ENCODE measurements around the gene MGMT.

MGMT gene

GRCh38 chr10:129754211-129755050 is 287.4 kb downstream of the MGMT start:
- peaks cover 6% of the 10 kb centered on the region for H3K9me3 Mint-ChIP-seq
- ATAC-seq (replicated peaks; ENCODE audit: extremely low read depth, poor library complexity, severe bottlenecking) (no peak), DNase-seq (ENCODE audit: low spot score in 2 of 2) (peak in 1 of 2 donors; percentile 2)
- no peaks in the 10 kb centered on the region for H3K27me3 Mint-ChIP-seq
- peaks cover 2% of the 10 kb centered on the region for H3K36me3 Mint-ChIP-seq (ENCODE audit: insufficient read depth)
- H3K4me3 Mint-ChIP-seq, result no peak overlapping the region
- H3K4me1 Mint-ChIP-seq, result no peaks in the 10 kb centered on the region
- no peak overlapping the region for H3K27ac Mint-ChIP-seq (ENCODE audit: low read depth)

DNA sequence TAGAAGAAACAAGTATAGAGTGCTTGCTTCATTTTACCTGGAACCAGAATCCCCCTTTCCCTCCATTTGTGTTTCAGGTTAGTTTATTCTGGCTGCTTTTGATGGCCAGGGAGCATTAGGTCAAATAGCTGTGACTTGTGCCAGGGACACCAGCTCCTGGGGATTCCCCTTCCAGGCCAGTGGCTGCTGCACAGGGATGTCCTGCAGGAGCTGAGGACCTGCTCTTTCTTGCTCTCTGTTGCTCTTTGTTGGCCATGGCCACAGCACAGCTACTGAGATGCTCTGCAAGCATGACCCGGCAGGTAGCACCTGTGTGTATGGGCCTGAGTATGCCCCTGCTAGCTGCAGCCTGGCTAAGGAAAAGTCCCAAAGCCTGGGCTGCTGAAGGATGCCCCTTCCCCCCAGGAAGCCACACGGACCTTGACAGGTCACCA is 288.1 kb downstream of the MGMT start:
- DNase-seq (ENCODE audit: low spot score in 2 of 2) (no peak), ATAC-seq (replicated peaks; ENCODE audit: extremely low read depth, poor library complexity, severe bottlenecking) (no peak)
- H3K27ac Mint-ChIP-seq (ENCODE audit: low read depth), result peak overlapping the region; percentile 46
- no peaks in the 10 kb centered on the region for H3K27me3 Mint-ChIP-seq
- no peak overlapping the region for H3K4me3 Mint-ChIP-seq
- no peaks in the 10 kb centered on the region for H3K4me1 Mint-ChIP-seq
- H3K36me3 Mint-ChIP-seq (ENCODE audit: insufficient read depth), result peaks cover 2% of the 10 kb centered on the region
- H3K9me3 Mint-ChIP-seq, result peaks cover 6% of the 10 kb centered on the region

DNA sequence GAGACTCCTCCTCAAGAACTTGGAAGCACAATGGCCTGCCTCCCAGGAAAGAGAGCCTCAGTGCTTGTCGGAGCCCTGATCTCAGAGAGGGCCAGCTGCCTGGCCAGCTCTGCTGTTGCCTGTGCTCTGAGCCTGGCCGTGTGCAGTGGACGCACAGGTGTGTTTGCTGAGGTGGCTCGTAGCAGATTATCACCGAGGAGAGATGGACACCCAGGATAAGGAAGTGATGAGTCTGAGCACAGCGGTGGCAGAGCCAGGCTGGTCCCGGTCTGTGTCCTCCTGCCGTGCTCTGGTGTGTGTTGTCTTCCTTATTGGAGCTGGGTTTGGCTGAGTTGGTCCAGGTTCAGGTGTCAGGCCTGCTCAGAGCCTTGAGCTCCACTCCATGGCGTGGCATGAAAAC is 288.6 kb downstream of the MGMT start:
- Mint-ChIP-seq H3K9me3 (peaks cover 6% of the 10 kb centered on the region), H3K4me3 (no peak overlapping the region), H3K36me3 (ENCODE audit: insufficient read depth) (peaks cover 2% of the 10 kb centered on the region), H3K27ac (ENCODE audit: low read depth) (peak overlapping the region; percentile 46), H3K27me3 (no peaks in the 10 kb centered on the region), H3K4me1 (no peaks in the 10 kb centered on the region)
- DNase-seq (ENCODE audit: low spot score in 2 of 2) (peak in 1 of 2 donors; percentile 5), ATAC-seq (replicated peaks; ENCODE audit: extremely low read depth, poor library complexity, severe bottlenecking) (no peak)

- no peak overlapping the region for H3K27ac Mint-ChIP-seq (ENCODE audit: low read depth)
- ATAC-seq (replicated peaks; ENCODE audit: extremely low read depth, poor library complexity, severe bottlenecking), result no peak
- H3K9me3 Mint-ChIP-seq, result peaks cover 5% of the 10 kb centered on the region
- H3K4me1 Mint-ChIP-seq, result no peaks in the 10 kb centered on the region
- H3K4me3 Mint-ChIP-seq, result no peak overlapping the region
- peaks cover 4% of the 10 kb centered on the region for H3K36me3 Mint-ChIP-seq (ENCODE audit: insufficient read depth)
- H3K27me3 Mint-ChIP-seq, result no peaks in the 10 kb centered on the region
- no peak for DNase-seq (ENCODE audit: low spot score in 2 of 2)
Measured at GRCh38 chr10:129756912-129757901, 290.2 kb downstream of the MGMT start.

DNA sequence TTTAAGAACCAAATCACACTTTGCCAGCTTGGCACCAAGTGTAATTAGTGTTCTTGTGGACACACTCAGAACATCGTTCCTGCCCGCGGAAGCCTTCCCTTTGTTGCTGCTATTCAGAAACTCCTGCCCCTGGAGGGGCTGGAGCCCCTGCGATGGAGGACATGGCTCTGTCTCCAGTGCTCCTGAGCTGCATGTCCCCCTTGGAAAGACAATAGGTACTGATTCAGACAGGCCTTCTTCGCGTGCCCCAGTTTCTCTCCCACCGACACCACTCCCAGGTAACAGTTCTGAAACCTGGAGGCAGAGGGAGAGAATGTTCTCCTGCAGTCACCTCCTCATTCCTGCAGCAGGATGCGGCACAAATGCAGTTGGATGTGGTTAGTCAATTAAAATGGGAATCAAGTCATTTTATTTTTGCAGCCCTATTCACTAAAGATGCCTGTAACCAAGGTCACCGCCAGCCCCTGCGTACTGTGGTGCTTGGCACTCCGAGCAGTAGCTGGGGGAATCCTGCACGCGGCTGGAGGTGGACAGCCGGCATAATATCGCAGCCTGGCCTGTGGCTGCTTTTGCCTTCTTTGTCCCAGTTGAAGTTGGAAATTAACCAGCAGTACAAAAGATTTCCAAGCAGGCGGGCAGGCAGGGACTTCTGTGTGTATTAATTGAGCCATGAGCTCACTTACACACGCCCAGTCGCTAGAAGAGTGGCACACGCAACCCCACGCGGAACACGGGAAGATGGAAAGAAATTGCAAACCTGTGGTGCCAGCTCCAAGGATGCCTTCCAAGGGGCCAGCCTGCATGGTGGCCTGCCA is 291.4 kb downstream of the MGMT start:
- ATAC-seq (replicated peaks; ENCODE audit: extremely low read depth, poor library complexity, severe bottlenecking), result no peak
- Mint-ChIP-seq H3K4me3 (no peak overlapping the region), H3K4me1 (no peaks in the 10 kb centered on the region), H3K27ac (ENCODE audit: low read depth) (no peak overlapping the region), H3K27me3 (no peaks in the 10 kb centered on the region), H3K9me3 (no peaks in the 10 kb centered on the region), H3K36me3 (ENCODE audit: insufficient read depth) (peaks cover 1% of the 10 kb centered on the region)
- peak; percentile 4 to 6 for DNase-seq (ENCODE audit: low spot score in 2 of 2)

DNA sequence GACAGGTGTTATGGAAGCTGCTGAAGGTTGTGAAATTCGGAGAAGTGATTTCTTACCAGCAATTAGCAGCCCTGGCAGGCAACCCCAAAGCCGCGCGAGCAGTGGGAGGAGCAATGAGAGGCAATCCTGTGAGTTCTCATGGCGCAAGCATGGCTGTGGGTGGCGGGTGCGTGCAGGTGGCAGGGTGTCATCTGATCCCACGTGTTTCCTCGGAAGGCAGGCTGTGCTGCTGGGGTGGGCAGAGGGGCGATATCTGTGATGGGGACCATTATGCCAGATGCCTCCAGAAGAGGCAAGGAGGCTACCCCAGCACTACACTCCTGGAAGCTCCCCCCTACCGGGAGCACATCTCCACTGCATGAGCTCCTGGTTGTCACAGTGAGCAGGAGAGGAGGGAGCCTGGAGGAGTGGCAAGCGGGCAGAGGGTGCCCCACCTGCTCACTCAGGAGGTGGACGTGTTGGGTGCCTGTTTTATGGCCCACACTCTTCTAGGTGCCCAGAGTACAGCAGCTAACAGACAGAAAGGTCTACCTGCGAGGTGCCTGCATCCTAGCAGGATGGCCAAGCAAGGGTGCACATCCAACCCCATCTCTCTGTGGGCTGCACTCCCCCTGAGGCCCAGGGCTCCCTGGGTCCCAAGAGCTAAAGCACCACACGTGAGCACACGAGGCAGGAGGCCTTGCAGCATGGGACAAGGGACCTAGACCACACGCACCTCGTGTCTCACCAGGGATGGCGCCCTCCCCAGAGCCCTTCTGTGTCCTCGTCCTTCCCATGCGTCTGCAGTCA is 292.4 kb downstream of the MGMT start:
- ATAC-seq (replicated peaks; ENCODE audit: extremely low read depth, poor library complexity, severe bottlenecking) (no peak), DNase-seq (ENCODE audit: low spot score in 2 of 2) (peak; percentile 6 to 8)
- Mint-ChIP-seq H3K27ac (ENCODE audit: low read depth) (no peak overlapping the region), H3K4me1 (no peaks in the 10 kb centered on the region), H3K36me3 (ENCODE audit: insufficient read depth) (peaks cover 1% of the 10 kb centered on the region), H3K27me3 (no peaks in the 10 kb centered on the region), H3K9me3 (no peaks in the 10 kb centered on the region), H3K4me3 (no peak overlapping the region)

- DNase-seq (ENCODE audit: low spot score in 2 of 2) (peak in 1 of 2 donors; percentile 3), ATAC-seq (replicated peaks; ENCODE audit: extremely low read depth, poor library complexity, severe bottlenecking) (no peak)
- Mint-ChIP-seq H3K36me3 (ENCODE audit: insufficient read depth) (peaks cover 1% of the 10 kb centered on the region), H3K27ac (ENCODE audit: low read depth) (no peak overlapping the region), H3K9me3 (no peaks in the 10 kb centered on the region), H3K27me3 (no peaks in the 10 kb centered on the region), H3K4me1 (no peaks in the 10 kb centered on the region), H3K4me3 (no peak overlapping the region)
Measured at GRCh38 chr10:129760003-129760315, 292.9 kb downstream of the MGMT start.

- Mint-ChIP-seq H3K4me3 (no peak overlapping the region), H3K27ac (ENCODE audit: low read depth) (no peak overlapping the region), H3K9me3 (no peaks in the 10 kb centered on the region), H3K36me3 (ENCODE audit: insufficient read depth) (peaks cover 1% of the 10 kb centered on the region), H3K4me1 (no peaks in the 10 kb centered on the region), H3K27me3 (no peaks in the 10 kb centered on the region)
- DNase-seq (ENCODE audit: low spot score in 2 of 2), result no peak
- ATAC-seq (replicated peaks; ENCODE audit: extremely low read depth, poor library complexity, severe bottlenecking), result no peak
Measured at GRCh38 chr10:129760416-129760815, 293.4 kb downstream of the MGMT start.

DNA sequence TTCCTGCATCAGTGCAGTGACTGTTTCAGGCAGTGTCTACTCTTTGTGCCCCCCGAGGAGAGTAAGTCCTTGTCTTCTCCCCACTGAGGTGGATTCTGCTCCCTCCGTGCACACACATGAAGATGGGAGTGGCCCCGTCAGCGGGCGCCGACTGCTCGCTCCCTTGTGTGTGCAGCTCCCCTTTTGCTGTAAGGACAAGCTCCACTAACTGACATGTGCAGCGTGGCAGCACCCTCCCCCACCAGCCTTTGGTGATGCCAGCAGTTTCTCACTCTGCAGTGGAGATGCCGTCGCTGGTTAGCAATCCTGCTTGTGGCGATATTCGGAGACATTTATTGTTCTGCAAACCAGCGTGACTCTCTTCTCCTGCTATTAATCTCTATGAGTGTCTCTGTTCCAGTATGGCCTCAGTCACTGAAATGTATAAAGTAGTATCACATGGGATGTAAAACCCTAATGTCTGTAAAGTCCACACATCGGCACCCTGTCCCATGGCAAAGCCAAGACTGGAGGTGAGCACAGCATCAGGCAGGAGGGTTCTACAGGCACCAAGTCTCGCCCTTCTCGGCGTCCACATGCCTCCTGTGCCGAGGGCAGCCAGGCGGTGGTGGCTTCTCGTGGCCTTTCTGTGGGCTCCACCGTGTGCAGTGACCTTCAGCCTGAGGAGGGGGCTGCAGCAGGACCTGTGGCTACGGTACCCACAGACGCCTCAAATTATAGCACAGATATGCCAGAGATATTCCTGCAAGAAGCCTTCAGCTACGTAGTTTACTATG is 294.3 kb downstream of the MGMT start:
- Mint-ChIP-seq H3K4me3 (no peak overlapping the region), H3K27ac (ENCODE audit: low read depth) (no peak overlapping the region), H3K27me3 (no peaks in the 10 kb centered on the region), H3K9me3 (no peaks in the 10 kb centered on the region), H3K36me3 (ENCODE audit: insufficient read depth) (peaks cover 1% of the 10 kb centered on the region), H3K4me1 (no peaks in the 10 kb centered on the region)
- ATAC-seq (replicated peaks; ENCODE audit: extremely low read depth, poor library complexity, severe bottlenecking) (no peak), DNase-seq (ENCODE audit: low spot score in 2 of 2) (peak; percentile 3 to 5)

- H3K36me3 Mint-ChIP-seq (ENCODE audit: insufficient read depth), result peaks cover 1% of the 10 kb centered on the region
- no peak overlapping the region for H3K4me3 Mint-ChIP-seq
- no peak for ATAC-seq (replicated peaks; ENCODE audit: extremely low read depth, poor library complexity, severe bottlenecking)
- H3K27me3 Mint-ChIP-seq, result no peaks in the 10 kb centered on the region
- no peaks in the 10 kb centered on the region for H3K9me3 Mint-ChIP-seq
- H3K4me1 Mint-ChIP-seq, result no peaks in the 10 kb centered on the region
- H3K27ac Mint-ChIP-seq (ENCODE audit: low read depth), result no peak overlapping the region
- no peak for DNase-seq (ENCODE audit: low spot score in 2 of 2)
Measured at GRCh38 chr10:129761981-129762956, 295.2 kb downstream of the MGMT start.
